NCI-H2171 (cell line): ENCODE measurements around the gene CHRNA4.

Source experiments
- DNase-seq: peaks from one replicate; lab custom pipeline; 2025; lab: John Stamatoyannopoulos, UW

Gene CHRNA4

GRCh38 chr20:63377256-63377941, 16.2 kb upstream of the CHRNA4 start:
- DNase-seq = no peak

DNA sequence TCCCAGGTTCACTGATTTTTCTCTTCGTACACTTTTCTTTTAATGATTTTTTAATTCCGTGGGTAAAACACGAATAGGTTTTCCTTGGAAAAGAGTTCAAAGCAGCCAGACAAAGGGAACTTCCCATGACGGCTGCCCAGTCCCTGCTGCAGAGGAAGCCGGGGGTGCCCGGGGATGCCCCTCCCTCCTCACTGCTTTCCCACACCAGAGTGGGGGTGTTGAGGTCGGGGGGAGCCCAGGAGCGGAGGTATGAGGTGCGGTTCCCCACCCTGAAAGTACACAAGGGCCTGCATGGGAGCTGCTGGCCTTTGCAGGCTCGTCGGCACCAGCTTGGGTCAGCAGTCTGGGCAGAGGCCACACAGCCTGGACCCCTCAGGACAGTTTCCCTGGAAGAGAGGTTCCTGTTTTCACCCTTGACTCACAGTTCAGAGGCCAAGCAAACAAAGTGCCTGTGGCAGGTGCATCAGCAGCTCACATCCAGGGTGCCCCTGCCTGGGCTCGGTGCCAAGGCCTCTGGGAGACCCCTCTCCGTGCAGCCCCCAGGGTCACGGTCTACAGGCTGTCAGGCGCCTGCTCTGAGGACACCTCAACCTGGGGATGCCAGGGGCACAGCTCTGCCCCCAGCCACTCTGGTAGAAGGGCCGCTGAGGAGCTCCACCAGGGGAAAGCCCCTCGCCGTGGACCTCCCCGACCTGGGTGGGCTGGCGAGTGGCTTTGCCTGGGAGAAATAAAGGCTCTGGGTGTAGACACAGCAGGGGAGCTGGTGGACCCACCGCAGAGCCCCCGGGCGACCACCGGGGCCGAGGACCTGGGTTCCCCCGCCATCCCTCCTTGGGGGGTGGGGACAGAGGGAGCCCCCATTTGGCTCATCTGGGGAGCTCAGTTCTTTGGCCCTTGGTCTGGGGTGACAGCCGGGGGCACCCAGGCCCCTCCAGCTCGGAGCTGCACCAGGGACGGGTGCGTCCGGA, 15.4 kb upstream of the CHRNA4 start:
- no peak for DNase-seq

- DNase-seq = no peak
Observed at GRCh38 chr20:63375438-63375837, 14.3 kb upstream of the CHRNA4 start.

DNA sequence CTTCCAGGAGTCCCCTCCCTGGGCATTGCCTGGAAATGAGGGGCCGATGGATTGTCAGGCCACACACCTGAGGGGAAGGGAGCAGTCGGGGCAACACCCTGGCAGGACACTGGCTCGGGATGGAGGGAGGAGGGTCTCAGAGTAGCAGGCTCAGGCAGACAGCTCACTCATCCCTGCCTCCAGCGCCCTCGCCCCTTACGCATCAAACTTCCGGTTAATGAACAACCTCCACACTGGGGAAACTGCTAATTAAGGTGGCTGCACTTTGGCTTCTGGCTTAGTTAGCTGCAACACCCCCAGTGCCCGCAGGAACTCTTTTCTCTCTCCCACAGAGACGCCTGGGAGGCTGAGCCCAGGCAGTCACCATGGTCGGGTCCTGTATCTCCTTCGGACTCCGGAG, 13.4 kb upstream of the CHRNA4 start:
- no peak for DNase-seq

- no peak for DNase-seq
Observed at GRCh38 chr20:63373996-63374395, 12.8 kb upstream of the CHRNA4 start.

GRCh38 chr20:63372971-63373885, 12.1 kb upstream of the CHRNA4 start:
- no peak for DNase-seq

DNA sequence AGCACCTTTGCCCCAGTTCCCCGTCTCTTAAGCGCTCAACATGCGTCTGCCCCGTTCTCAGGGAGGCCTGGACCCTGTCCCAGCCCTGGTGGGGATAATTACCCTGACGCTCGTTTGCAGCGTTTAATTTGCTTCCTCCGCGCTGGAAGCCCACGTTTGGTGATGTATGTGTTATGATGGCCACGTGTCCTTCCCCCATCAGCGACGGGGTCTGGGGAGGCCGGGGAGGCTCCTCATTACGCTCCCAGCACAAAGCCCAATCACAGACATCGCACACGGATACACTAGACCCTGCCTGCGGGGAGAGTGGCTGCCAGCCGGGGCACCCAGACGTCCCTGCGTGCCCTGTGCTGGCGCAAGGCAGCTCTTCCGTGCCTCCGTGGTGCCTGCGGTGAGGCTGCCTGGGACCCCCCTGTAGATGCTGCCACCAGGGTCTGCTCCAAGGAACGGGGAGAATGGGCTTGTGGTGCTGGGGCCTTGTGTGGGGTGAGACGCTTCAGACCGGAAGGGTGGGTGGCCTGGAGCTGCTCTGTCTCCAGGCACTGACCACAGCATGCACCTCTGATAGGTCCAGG, 10.2 kb upstream of the CHRNA4 start:
- no peak for DNase-seq

- peak; percentile 56 for DNase-seq
Observed at GRCh38 chr20:63370618-63371187, 9.6 kb upstream of the CHRNA4 start.

DNA sequence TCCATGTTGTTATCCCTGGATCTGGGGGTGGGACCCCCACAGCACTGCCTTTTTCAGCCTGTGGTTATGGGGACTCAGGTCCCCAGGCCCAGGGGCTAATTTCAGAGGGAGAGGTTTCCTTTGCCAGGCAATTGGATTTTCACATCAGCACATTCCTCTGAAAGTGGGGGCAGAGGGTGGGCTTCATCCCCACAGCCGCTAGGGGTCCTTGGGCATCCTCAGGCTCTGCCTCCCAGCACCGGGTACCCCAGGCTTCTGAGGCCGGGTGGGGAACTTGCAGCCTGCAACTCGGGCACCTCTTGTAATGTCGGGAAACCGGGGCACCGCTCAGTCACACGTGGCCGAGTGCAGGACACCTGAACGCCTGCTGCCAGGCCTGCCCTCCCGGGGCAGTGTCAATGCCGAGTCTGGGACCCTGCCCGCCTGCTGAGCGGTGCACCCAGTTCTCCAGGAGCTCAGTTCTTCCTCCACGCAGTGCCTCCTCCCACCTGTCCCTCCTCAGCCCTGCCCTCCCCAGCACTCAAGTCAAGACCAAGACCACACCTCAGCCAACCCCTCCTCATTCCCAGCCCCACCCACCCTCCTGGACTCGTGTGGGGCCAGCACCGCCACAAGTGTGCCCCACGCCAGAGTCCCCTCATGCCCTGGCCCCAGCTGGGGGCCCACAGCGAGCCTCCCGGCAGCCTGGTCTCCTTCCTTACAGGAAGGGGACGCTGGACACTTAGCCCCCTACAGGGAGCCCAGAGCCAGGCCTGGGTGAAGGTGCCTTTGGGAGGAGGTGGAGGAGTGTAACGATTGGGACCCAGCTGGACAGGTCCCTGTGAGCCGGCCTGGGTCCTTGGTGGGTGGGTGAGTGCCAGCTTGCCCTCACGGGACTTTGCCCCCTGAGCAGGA, 8.8 kb upstream of the CHRNA4 start:
- no peak for DNase-seq

DNA sequence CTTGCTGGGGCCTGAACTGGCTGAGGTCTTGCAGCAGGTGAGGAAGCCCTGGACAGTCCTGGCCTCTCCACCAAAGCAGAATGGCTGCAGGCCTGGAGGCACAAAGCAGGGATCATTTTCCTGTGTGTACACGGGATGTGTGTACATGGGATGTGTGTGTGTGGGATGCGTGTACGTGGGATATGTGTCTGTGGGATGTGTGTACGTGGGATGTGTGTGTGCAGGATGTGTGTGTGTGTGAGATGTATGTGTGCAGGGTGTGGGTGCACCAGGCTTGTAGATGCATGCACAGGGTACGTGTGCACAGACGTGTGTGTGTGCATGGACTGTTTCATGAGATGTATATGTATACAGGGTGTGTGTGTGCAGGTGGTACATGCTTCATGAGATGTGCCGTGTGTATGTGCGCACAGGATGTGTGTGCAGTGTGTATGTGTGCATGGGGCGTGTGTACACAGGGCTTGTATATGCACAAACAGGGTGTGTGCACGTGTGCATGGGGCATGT, 7.9 kb upstream of the CHRNA4 start:
- DNase-seq = no peak

DNA sequence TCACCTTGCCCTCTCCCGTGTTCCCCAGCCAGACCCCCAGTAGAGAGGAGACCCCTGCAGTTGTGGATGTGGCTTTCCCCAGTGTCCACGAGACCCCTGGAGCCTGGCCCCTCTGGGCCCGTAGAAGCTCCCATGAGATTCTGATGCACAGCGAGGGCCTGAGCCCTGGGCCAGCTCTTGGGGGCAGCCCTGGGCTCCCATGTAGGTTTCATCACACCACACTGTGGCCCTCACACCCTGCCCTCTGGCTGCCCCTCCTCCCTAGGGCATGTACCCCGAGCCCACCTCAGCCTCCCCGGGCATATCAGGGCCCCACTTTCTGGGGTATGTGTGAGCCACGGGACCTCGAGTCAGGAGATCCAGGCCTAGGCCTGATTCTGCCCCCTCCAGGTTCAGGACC, 7.0 kb upstream of the CHRNA4 start:
- no peak for DNase-seq

GRCh38 chr20:63367446-63368055, 6.4 kb upstream of the CHRNA4 start:
- no peak for DNase-seq

DNA sequence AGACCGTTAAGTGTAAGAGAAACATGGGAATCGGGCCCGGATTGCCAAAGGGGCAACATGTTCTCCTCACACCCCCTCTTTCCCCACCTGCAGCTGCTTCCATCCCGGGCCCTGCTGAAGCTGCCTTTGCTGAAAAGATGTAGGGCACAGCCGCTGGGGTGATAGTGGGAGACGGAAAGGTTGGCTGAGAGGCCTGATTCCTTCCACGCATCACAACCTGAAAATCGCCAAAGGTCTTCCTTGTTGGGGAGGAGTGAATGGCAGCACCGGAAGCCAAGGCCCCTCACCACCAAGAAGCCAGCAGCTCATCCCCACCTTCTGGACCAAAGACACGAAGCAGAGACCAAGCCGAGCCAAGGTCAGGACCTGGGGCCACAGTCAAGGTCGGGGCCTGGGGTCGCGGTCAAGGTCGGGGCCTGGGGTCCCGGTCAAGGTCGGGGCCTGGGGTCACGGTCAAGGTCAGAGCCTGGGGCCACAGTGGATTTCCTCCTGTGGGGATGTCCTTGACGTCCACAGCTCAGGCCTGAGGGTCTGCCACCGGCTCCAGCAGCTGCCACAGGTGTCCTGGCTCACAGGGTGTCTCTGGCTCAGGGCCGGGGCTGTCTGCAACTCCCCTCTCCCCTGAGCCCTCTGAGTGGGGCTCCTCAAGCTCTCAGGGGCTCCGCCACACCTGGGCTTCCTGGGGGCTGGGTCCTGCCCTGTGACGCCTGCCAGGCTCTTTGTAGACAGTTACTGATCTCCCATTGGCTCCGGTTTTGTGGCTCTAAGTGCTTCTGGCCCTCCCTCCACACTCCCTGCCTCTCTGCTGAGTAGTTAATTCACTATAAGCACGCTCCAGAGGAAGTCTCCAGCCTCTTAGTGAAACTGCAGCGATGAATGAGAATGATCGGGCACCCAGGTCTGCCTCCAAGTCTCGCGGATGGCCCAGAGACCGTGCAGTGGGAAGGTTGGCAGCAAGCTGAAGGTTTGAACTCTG, 5.5 kb upstream of the CHRNA4 start:
- DNase-seq = peak; percentile 47

DNA sequence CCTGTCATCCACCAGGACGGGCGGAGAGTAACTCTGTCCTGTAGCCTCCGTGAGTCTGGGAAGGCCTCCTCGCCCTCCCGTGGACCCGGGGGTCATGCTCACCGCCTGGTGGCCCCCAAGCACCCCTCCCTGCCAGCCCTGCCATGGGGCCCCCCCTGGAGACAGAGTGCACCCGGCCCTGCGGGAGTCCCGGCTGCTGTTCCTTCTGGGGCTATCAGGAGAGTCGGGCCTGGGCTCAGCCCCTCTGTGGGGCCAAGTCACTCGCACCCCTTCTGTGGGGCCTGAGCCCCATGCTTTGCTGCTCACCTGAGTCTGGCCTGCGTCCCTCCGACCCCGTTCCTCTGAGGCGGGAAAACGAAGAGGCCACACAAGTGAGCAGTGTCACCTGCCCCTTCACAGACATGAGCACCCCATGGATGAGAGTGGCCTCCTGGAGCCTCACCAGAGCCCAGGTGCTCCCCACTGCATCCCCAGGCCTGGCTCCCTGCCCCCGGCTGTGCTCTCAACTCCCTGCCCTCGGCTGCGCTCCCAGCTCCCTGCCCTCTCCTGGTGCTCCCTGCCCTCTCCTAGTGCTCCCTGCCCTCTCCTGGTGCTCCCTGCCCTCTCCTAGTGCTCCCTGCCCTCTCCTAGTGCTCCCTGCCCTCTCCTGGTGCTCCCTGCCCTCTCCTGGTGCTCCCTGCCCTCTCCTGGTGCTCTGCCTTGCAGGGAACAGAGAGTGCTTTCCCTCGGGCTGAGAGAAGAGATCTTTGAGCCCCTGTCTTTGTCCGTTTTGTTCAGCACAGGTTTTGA, 4.6 kb upstream of the CHRNA4 start:
- DNase-seq = no peak

DNA sequence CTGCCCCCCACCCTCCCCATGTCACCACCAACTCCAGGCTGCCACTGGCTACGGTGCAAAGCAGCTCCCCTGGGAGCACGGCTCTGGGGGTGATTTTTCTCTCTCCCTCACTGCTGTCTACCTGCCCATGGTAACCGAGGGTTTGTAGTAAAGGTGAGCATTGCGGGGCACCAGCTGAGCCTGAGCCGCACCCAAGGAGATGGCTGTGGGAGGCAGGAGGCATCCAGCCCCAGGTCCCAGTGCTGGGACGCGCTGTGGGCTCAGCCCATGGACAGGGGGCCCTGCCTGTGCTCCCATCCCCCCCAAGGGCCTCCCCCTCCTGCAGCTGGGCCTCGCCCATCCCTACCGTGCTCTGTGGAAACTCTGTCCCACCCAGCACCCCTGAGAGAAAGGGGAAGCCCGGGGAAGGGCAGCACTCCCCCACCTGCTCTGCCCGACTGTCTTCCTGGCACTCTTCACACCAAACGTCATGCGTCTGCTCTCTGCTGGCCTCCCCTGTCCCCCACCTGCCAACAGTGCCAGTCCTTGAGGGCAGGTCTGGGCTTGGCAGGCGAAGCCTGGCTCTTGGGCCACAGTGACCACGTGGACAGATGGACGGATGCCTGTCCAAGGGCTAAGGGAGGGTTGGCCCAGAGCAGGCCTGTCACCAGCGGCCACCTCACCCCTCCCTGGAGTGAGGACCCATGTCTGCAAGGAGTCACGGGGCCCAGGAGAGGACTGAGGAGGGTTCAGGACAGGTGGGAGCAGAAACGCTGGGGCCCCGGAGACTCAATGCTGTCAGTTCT, 3.8 kb upstream of the CHRNA4 start:
- DNase-seq = no peak

GRCh38 chr20:63363981-63364561, 2.9 kb upstream of the CHRNA4 start:
- no peak for DNase-seq
